ENCODE measurements around the gene HPCAL4.
A peak's percentile ranks its signal among the peaks of the same experiment; 100 is the strongest.

Gene HPCAL4

DNA sequence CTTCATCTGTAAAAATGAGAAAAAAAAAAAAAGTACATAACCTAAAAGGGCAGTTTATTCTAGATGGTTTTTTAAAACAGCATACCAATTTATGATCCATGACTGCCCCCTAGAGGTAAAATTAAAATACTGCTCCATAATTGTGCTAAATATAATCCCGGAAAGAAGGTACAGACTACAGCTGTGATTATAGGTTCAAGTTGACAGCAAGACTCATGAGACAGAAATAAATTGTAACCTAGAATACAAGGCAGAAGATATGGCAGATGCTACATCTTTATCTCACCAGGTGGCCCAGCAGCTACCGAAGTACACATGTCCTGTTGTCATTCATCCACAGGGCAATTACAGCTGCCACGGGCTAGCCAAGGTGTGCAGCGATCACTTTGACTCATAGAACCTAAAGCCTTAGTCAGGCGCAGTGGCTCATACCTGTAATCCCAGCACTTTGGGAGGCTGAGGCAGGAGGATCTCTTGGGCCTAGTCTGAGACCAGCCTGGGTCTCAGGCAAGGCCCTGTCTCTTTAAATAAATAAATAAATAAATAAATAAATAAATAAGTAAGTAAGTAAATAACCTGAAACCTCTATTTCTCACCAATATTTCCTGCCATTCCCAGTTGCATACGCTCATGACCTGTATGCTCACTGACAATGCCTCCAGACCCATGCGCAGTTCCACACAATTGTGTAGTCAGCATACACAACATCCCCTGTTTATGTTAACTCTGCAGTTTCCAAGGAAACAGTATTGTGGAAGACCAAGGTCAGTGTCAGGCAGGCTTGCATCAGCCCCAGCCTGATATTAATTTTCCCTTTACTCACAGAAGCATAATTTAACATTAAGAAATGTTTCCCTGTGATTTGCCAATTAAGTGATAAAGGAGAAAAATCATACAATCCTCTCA, 29.1 kb upstream of the HPCAL4 start (continued):
- TF ChIP-seq, protein P1, sequence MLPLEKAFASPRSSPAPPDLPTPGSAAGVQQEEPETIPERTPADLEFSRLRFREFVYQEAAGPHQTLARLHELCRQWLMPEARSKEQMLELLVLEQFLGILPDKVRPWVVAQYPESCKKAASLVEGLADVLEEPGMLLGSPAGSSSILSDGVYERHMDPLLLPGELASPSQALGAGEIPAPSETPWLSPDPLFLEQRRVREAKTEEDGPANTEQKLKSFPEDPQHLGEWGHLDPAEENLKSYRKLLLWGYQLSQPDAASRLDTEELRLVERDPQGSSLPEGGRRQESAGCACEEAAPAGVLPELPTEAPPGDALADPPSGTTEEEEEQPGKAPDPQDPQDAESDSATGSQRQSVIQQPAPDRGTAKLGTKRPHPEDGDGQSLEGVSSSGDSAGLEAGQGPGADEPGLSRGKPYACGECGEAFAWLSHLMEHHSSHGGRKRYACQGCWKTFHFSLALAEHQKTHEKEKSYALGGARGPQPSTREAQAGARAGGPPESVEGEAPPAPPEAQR (tag by site-specific recombination; IDR thresholded peaks at IDR 0.05), result no peak
- no peak for TF ChIP-seq SCRT1 (tag by site-specific recombination; IDR thresholded peaks at IDR 0.05; ENCODE audit: borderline replicate concordance)
- TF ChIP-seq, protein P2, sequence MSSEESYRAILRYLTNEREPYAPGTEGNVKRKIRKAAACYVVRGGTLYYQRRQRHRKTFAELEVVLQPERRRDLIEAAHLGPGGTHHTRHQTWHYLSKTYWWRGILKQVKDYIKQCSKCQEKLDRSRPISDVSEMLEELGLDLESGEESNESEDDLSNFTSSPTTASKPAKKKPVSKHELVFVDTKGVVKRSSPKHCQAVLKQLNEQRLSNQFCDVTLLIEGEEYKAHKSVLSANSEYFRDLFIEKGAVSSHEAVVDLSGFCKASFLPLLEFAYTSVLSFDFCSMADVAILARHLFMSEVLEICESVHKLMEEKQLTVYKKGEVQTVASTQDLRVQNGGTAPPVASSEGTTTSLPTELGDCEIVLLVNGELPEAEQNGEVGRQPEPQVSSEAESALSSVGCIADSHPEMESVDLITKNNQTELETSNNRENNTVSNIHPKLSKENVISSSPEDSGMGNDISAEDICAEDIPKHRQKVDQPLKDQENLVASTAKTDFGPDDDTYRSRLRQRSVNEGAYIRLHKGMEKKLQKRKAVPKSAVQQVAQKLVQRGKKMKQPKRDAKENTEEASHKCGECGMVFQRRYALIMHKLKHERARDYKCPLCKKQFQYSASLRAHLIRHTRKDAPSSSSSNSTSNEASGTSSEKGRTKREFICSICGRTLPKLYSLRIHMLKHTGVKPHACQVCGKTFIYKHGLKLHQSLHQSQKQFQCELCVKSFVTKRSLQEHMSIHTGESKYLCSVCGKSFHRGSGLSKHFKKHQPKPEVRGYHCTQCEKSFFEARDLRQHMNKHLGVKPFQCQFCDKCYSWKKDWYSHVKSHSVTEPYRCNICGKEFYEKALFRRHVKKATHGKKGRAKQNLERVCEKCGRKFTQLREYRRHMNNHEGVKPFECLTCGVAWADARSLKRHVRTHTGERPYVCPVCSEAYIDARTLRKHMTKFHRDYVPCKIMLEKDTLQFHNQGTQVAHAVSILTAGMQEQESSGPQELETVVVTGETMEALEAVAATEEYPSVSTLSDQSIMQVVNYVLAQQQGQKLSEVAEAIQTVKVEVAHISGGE (tag by site-specific recombination; conservative IDR thresholded peaks at IDR 0.05; ENCODE audit: low read depth), result peak; percentile 78
- no peak for TF ChIP-seq ZNF335 (tag by site-specific recombination; conservative IDR thresholded peaks at IDR 0.05)
- TF ChIP-seq KLF16 (tag by site-specific recombination; IDR thresholded peaks at IDR 0.05), result no peak
- no peak for TF ChIP-seq ZNF155 (tag by site-specific recombination; IDR thresholded peaks at IDR 0.05)
- no peak for TF ChIP-seq ZNF48 (tag by site-specific recombination; IDR thresholded peaks at IDR 0.05)
- no peak for TF ChIP-seq ZNF184 (tag by site-specific recombination; IDR thresholded peaks at IDR 0.05)
- TF ChIP-seq OSR2 (tag by site-specific recombination; IDR thresholded peaks at IDR 0.05), result no peak
- TF ChIP-seq ZNF768 (tag by site-specific recombination; IDR thresholded peaks at IDR 0.05), result no peak
- no peak for TF ChIP-seq ZNF544 (tag by site-specific recombination; IDR thresholded peaks at IDR 0.05)
- peak; percentile 70 for TF ChIP-seq ZNF664 (tag by site-specific recombination; IDR thresholded peaks at IDR 0.05)
- no peak for TF ChIP-seq RBAK (tag by site-specific recombination; IDR thresholded peaks at IDR 0.05)
- TF ChIP-seq, protein P3, sequence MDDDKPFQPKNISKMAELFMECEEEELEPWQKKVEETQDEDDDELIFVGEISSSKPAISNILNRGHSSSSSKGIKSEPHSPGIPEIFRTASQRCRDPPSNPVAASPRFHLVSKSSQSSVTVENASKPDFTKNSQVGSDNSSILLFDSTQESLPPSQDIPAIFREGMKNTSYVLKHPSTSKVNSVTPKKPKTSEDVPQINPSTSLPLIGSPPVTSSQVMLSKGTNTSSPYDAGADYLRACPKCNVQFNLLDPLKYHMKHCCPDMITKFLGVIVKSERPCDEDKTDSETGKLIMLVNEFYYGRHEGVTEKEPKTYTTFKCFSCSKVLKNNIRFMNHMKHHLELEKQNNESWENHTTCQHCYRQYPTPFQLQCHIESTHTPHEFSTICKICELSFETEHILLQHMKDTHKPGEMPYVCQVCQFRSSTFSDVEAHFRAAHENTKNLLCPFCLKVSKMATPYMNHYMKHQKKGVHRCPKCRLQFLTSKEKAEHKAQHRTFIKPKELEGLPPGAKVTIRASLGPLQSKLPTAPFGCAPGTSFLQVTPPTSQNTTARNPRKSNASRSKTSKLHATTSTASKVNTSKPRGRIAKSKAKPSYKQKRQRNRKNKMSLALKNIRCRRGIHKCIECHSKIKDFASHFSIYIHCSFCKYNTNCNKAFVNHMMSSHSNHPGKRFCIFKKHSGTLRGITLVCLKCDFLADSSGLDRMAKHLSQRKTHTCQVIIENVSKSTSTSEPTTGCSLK (tag by site-specific recombination; IDR thresholded peaks at IDR 0.05), result no peak
- TF ChIP-seq, protein P4, sequence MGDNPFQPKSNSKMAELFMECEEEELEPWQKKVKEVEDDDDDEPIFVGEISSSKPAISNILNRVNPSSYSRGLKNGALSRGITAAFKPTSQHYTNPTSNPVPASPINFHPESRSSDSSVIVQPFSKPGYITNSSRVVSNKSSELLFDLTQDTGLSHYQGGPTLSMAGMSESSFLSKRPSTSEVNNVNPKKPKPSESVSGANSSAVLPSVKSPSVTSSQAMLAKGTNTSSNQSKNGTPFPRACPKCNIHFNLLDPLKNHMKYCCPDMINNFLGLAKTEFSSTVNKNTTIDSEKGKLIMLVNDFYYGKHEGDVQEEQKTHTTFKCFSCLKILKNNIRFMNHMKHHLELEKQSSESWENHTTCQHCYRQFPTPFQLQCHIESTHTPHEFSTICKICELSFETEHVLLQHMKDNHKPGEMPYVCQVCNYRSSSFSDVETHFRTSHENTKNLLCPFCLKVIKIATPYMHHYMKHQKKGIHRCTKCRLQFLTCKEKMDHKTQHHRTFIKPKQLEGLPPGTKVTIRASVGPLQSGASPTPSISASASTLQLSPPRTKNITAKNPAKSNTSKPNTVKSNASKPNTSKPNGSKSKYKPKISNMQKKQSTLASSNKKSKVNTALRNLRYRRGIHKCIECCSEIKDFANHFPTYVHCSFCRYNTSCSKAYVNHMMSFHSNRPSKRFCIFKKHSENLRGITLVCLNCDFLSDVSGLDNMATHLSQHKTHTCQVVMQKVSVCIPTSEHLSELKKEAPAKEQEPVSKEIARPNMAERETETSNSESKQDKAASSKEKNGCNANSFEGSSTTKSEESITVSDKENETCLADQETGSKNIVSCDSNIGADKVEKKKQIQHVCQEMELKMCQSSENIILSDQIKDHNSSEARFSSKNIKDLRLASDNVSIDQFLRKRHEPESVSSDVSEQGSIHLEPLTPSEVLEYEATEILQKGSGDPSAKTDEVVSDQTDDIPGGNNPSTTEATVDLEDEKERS (tag by site-specific recombination; IDR thresholded peaks at IDR 0.05), result no peak
- TF ChIP-seq SETDB1 (IDR thresholded peaks at IDR 0.05; ENCODE audit: insufficient read length, low read length), result no peak
- peak; percentile 92; the same call in 1 of the 2 replicates for TF ChIP-seq ZNF404 (tag by site-specific recombination; IDR thresholded peaks at IDR 0.05)
- TF ChIP-seq GFI1B (tag by site-specific recombination; IDR thresholded peaks at IDR 0.05), result 0 out of 2 replicates have a peak, but pooled peaks have one; percentile 40
- no peak for TF ChIP-seq ZNF776 (tag by site-specific recombination; IDR thresholded peaks at IDR 0.05; ENCODE audit: borderline replicate concordance)
- no peak for TF ChIP-seq KLF8 (tag by site-specific recombination; IDR thresholded peaks at IDR 0.05)
- TF ChIP-seq ZNF677 (tag by site-specific recombination; IDR thresholded peaks at IDR 0.05), result no peak
- peak; percentile 61 for TF ChIP-seq SP7 (tag by site-specific recombination; IDR thresholded peaks at IDR 0.05)
- TF ChIP-seq ZNF174 (tag by site-specific recombination; IDR thresholded peaks at IDR 0.05), result no peak
- TF ChIP-seq ZNF169 (tag by site-specific recombination; IDR thresholded peaks at IDR 0.05), result no peak
- no peak for TF ChIP-seq ZNF133 (tag by site-specific recombination; IDR thresholded peaks at IDR 0.05)
- peak; percentile 55; the same call in 1 of the 2 replicates for TF ChIP-seq ZBTB1 (tag by site-specific recombination; IDR thresholded peaks at IDR 0.05)
- TF ChIP-seq ZNF146 (tag by site-specific recombination; IDR thresholded peaks at IDR 0.05), result no peak
- TF ChIP-seq PRDM1 (tag by site-specific recombination; IDR thresholded peaks at IDR 0.05), result no peak
- TF ChIP-seq, protein P5, sequence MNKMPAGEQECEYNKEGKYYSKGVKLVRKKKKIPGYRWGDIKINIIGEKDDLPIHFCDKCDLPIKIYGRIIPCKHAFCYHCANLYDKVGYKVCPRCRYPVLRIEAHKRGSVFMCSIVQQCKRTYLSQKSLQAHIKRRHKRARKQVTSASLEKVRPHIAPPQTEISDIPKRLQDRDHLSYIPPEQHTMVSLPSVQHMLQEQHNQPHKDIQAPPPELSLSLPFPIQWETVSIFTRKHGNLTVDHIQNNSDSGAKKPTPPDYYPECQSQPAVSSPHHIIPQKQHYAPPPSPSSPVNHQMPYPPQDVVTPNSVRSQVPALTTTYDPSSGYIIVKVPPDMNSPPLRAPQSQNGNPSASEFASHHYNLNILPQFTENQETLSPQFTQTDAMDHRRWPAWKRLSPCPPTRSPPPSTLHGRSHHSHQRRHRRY (tag by site-specific recombination; IDR thresholded peaks at IDR 0.05), result no peak
- TF ChIP-seq KLF10 (tag by site-specific recombination; IDR thresholded peaks at IDR 0.05), result no peak

Data from HEK293 (cell line).